B cell (primary cell): ENCODE data around the gene PAQR7.

Experiments used
- CTCF ChIP-seq: fragments of 200-600 bp; IDR thresholded peaks from one replicate; pipeline ENCODE4 v1.8.0; 2022; ENCODE audit warnings: antibody characterized with exemption, mild to moderate bottlenecking
- EZH2 ChIP-seq: IDR thresholded peaks from 2 replicates; pipeline ENCODE4 v1.6.1; 2012; ENCODE audit warnings: borderline replicate concordance, low read depth, mild to moderate bottlenecking, moderate library complexity, low read length; ENCODE audit not compliant: insufficient read depth, poor library complexity, severe bottlenecking

- TF ChIP-seq CTCF (no peak), EZH2 (no peak)
These were observed 56.9 kb downstream of the PAQR7 start for GRCh38 chr1:25818569-25818968.
